ENCODE results near the gene IL16. TPM values are rescaled to one million over a fixed set of nuclear protein-coding genes. Genes with fewer than 3 reads are reported as not detected.

IL16 gene
- total RNA-seq, 2 experiments from 2014 or later = 76.0 to 81.3 TPM

- no peaks in the 10 kb centered on the region for H3K9me2 ChIP-seq (ENCODE audit: insufficient read depth, low read length)
- H3K4me1 ChIP-seq (ENCODE audit: insufficient read depth, low read length, poor library complexity, severe bottlenecking) = no peaks in the 10 kb centered on the region
- ChIA-PET POLR2A (interaction anchor here (0.6 kb wide), 1 partner anchor 16 kb away, joined by 3 read pairs; no protein-coding TSS in a partner anchor), CTCF (ENCODE audit: unreplicated experiment) (no interaction called here)
- intact Hi-C loops (cut with micrococcal nuclease; ENCODE audit: unreplicated experiment) = no loop called here
- no peaks in the 10 kb centered on the region for H4K20me1 ChIP-seq (ENCODE audit: insufficient read depth, low read length)
- no peak overlapping the region for H3K4me3 ChIP-seq (ENCODE audit: low read depth, low read length, poor library complexity, severe bottlenecking)
- no peaks in the 10 kb centered on the region for H3K36me3 ChIP-seq (ENCODE audit: insufficient read depth, low read length)
- no peaks in the 10 kb centered on the region for H3K9me3 ChIP-seq (ENCODE audit: low read length)
- TF ChIP-seq, protein P1, sequence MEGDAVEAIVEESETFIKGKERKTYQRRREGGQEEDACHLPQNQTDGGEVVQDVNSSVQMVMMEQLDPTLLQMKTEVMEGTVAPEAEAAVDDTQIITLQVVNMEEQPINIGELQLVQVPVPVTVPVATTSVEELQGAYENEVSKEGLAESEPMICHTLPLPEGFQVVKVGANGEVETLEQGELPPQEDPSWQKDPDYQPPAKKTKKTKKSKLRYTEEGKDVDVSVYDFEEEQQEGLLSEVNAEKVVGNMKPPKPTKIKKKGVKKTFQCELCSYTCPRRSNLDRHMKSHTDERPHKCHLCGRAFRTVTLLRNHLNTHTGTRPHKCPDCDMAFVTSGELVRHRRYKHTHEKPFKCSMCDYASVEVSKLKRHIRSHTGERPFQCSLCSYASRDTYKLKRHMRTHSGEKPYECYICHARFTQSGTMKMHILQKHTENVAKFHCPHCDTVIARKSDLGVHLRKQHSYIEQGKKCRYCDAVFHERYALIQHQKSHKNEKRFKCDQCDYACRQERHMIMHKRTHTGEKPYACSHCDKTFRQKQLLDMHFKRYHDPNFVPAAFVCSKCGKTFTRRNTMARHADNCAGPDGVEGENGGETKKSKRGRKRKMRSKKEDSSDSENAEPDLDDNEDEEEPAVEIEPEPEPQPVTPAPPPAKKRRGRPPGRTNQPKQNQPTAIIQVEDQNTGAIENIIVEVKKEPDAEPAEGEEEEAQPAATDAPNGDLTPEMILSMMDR (conservative IDR thresholded peaks at IDR 0.05; ENCODE audit: low read length) = no peak
- TF ChIP-seq EZH2phosphoT487 (IDR thresholded peaks at IDR 0.05; ENCODE audit: borderline replicate concordance, low read depth, low read length) = no peak
- H2AFZ ChIP-seq (ENCODE audit: low read length) = no peak overlapping the region
- no peak overlapping the region for H3K27ac ChIP-seq (ENCODE audit: low read depth, low read length, poor library complexity, severe bottlenecking)
- H3K4me2 ChIP-seq (ENCODE audit: low read length) = no peak overlapping the region
- DNase-seq (ENCODE audit: low spot score) = no peak
- no peaks in the 10 kb centered on the region for H3K79me2 ChIP-seq (ENCODE audit: insufficient read depth, low read depth, low read length)
- no TSS peak for BruUV-seq (replicated peaks)
Observed at GRCh38 chr15:81195339-81195864, 1.3 kb upstream of the IL16 start.

- H3K9me3 ChIP-seq (ENCODE audit: low read length) = no peaks in the 10 kb centered on the region
- no TSS peak for BruUV-seq (replicated peaks)
- no peak overlapping the region for H3K4me2 ChIP-seq (ENCODE audit: low read length)
- no peaks in the 10 kb centered on the region for H3K36me3 ChIP-seq (ENCODE audit: insufficient read depth, low read length)
- H4K20me1 ChIP-seq (ENCODE audit: insufficient read depth, low read length) = no peaks in the 10 kb centered on the region
- CTCF ChIA-PET (ENCODE audit: unreplicated experiment) = no interaction called here
- H2AFZ ChIP-seq (ENCODE audit: low read length) = no peak overlapping the region
- no peaks in the 10 kb centered on the region for H3K79me2 ChIP-seq (ENCODE audit: insufficient read depth, low read depth, low read length)
- no peak for DNase-seq (ENCODE audit: low spot score)
- intact Hi-C loops (cut with micrococcal nuclease; ENCODE audit: unreplicated experiment) = no loop called here
- H3K9me2 ChIP-seq (ENCODE audit: insufficient read depth, low read length) = no peaks in the 10 kb centered on the region
- H3K4me3 ChIP-seq (ENCODE audit: low read depth, low read length, poor library complexity, severe bottlenecking) = no peak overlapping the region
- H3K27ac ChIP-seq (ENCODE audit: low read depth, low read length, poor library complexity, severe bottlenecking) = no peak overlapping the region
- no peaks in the 10 kb centered on the region for H3K4me1 ChIP-seq (ENCODE audit: insufficient read depth, low read length, poor library complexity, severe bottlenecking)
- TF ChIP-seq, protein P1 (conservative IDR thresholded peaks at IDR 0.05; ENCODE audit: low read length) = no peak
- POLR2A ChIA-PET = no interaction called here
Observed at GRCh38 chr15:81197255-81197630, 564 bp downstream of the IL16 start.

DNA sequence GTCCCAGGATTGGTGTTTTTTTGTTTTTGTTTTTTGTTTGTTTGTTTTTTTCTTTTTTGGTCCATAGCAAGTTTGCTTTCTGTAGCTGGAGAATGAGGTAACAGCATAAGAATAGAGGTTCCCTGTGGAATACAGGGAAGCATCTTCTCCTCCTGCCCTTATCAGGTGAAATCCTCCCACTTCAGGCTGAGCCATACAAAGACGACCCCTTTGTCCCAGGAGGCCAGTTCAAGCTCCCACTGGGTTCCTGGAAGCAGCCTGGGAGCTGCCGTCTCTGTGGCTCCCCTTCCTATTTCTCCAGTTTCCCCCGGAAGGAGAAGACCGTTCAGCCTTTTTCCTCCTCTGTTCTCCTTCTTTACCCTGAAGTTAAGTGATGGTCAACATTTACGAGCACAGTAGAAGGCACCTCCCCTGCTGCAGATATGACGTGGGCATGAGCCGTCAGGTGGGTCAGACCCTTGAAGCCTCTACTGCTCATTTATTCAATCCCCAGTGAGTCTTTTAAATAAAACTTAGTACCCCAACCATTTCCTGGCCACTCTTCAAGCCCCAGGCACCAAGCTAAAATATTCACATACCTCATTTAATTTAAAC, 1.1 kb downstream of the IL16 start:
- Histone ChIP-seq H3K9me2 (ENCODE audit: insufficient read depth, low read length) (no peaks in the 10 kb centered on the region), H3K4me1 (ENCODE audit: insufficient read depth, low read length, poor library complexity, severe bottlenecking) (no peaks in the 10 kb centered on the region), H3K4me3 (ENCODE audit: low read depth, low read length, poor library complexity, severe bottlenecking) (no peak overlapping the region), H4K20me1 (ENCODE audit: insufficient read depth, low read length) (no peaks in the 10 kb centered on the region), H3K9me3 (ENCODE audit: low read length) (no peaks in the 10 kb centered on the region), H3K27ac (ENCODE audit: low read depth, low read length, poor library complexity, severe bottlenecking) (no peak overlapping the region), H2AFZ (ENCODE audit: low read length) (no peak overlapping the region), H3K4me2 (ENCODE audit: low read length) (no peak overlapping the region), H3K79me2 (ENCODE audit: insufficient read depth, low read depth, low read length) (no peaks in the 10 kb centered on the region), H3K36me3 (ENCODE audit: insufficient read depth, low read length) (no peaks in the 10 kb centered on the region)
- BruUV-seq (replicated peaks) = no TSS peak
- intact Hi-C loops (cut with micrococcal nuclease; ENCODE audit: unreplicated experiment) = no loop called here
- DNase-seq (ENCODE audit: low spot score) = no peak
- ChIA-PET CTCF (ENCODE audit: unreplicated experiment) (no interaction called here), POLR2A (no interaction called here)
- TF ChIP-seq, protein P1 (conservative IDR thresholded peaks at IDR 0.05; ENCODE audit: low read length) = no peak
- TF ChIP-seq EZH2phosphoT487 (IDR thresholded peaks at IDR 0.05; ENCODE audit: borderline replicate concordance, low read depth, low read length) = no peak

Data from OCI-LY7 (cell line).